ENCODE measurements around the gene DHRS4L2.
"Not testable (repeated sequence)": the region's sequence is repeated elsewhere in the genome, so short reads cannot be mapped to it uniquely, and the experiment has no call there.

The DHRS4L2 gene

DNA sequence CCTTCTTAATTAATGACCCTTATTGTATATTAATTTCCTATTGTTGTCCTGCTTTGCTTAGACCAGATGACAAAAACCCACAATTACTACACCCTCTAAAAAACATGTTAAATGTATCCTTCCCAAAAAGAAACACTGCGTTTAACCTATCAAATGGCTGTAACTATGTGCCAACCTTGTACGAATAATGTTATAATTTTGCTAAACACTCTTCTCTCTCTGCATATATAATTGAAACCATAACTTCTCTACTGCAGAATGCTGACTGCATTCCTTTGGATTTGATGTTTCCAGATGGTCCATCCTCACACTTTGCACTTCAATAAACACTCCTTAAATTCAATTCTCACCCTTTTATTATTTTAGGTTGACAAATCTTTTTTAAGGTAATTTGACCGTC, 31.8 kb downstream of the DHRS4L2 start:
- not testable (repeated sequence) for DNase-seq

DNA sequence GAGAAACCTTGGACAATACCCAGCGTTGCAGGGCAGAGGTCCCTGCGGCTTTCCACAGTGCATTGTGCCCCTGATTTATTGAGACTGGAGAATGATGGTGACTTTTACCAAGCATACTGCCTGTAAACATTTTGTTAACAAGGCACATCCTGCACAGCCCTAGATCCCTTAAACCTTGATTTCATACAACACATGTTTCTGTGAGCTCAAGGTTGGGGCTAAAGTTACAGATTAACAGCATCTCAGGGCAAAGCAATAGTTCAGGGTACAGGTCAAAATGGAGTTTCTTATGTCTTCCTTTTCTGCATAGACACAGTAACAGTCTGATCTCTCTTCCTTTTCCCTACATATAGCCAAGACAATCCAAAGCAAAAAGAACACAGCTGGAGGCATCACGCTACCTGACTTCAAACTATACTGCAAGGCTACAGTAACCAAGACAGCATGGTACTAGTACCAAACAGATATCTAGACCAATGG, 36.2 kb downstream of the DHRS4L2 start:
- not testable (repeated sequence) for DNase-seq

- DNase-seq, result not testable (repeated sequence)
These were observed 41.0 kb downstream of the DHRS4L2 start for GRCh38 chr14:24029687-24030086.

- not testable (repeated sequence) for DNase-seq
These were observed 42.6 kb downstream of the DHRS4L2 start for GRCh38 chr14:24031331-24031730.

GRCh38 chr14:24032727-24033418, 44.1 kb downstream of the DHRS4L2 start:
- DNase-seq, result peak; percentile 59

- DNase-seq, result not testable (repeated sequence)
These were observed 47.0 kb downstream of the DHRS4L2 start for GRCh38 chr14:24035769-24036168.

GRCh38 chr14:24036169-24036962, 47.6 kb downstream of the DHRS4L2 start:
- peak; percentile 72 for DNase-seq

DNA sequence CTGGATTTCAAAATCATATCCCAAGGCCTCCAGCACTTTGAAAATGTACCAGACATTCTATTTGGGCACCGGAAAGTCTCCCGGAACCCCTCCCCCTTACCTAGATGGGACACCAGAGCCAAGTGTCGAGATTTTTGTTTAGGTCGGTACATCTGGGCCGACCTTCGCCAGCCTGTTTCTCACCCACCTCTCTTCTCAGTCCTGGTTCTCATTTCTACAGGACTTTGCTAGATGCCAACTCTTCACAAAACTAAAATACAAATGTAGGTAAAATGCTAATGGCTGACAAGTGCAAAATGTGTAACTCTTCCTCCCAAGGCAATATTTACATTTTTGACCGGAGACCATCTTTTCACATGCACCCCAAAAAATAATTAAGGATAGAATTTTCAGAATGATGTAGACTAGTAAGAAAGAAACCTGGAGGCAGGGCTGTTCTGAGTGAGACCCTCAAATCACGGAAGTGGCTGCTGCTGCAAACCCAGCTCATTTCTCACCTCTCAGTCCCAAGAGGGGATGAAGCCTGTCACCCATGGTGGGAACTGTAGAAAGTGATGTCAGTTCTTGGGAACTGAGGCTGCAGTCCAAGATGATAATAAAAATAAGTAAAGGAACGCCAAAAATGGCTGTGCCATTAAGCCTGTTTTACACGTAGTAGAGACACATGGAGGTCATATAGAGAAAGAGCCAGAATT, 48.4 kb downstream of the DHRS4L2 start:
- not testable (repeated sequence) for DNase-seq

DNA sequence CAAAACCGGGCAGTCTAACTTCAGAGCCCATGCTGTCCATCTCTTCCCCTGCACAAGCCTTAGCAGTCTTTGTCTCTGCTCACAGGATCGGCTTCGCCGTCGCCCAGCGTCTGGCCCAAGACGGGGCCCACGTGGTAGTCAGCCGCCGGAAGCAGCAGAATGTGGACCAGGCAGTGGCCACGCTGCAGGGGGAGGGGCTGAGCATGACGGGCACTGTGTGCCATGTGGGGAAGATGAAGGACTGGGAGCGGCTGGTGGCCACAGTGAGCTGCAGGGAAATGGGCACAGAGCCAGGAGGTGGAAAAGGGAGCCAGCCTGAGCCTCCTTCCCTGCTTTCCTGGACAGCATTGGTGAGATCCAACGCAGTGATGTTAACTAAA, 48.9 kb downstream of the DHRS4L2 start:
- no peak for DNase-seq

DNA sequence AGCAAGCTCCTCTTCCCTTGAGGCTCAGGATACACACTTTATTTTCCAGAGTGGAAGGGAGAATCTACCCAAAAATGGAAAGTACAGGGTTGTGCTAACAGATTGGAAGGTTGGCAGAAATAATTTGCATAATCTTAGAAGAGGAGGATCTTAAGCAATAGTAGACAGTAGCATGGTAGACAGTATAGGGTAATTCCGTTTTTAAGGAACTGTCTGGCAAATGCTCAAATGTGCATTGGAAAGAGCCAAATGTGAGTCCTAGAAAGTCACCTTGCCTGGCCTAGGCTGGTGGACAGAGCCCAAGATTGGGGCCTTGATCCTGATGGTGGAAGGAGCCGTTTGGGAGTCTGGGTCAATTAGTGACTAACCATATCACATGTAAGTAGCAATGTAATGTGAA, 50.0 kb downstream of the DHRS4L2 start:
- no peak for DNase-seq

- no peak for DNase-seq
These were observed 52.0 kb downstream of the DHRS4L2 start for GRCh38 chr14:24040692-24041091.

DNA sequence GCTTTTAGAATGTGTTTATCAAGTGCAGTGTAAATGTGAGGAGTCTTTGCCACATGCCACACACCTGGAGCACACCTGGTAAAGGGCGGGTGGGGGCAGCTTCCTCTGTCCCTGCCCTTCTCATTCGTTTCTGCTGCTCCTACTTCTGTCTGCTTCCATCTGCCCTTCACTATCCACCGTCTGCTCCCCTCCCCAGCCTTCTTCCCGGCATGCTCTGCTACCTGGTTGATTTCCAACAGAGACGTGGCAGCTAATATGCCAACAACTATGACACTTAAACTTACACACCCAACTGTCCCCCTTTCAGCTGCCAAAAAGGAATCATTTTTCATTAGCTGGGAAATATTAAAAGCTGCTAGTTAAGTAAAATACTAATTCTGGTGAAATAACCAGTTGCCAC, 54.0 kb downstream of the DHRS4L2 start:
- no peak for DNase-seq

GRCh38 chr14:24049002-24049401, 60.3 kb downstream of the DHRS4L2 start:
- DNase-seq, result not testable (repeated sequence)

DNA sequence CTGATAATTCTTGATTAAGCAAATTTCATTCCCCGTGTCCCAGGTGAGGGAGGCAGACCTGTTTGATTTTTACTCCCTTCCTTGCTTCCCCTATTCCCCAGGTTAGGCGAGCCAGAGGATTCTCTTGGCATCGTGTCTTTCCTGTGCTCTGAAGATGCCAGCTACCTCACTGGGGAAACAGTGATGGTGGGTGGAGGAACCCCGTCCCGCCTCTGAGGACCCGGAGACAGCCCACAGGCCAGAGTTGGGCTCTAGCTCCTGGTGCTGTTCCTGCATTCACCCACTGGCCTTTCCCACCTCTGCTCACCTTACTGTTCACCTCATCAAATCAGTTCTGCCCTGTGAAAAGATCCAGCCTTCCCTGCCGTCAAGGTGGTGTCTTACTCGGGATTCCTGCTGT, 62.0 kb downstream of the DHRS4L2 start:
- DNase-seq, result not testable (repeated sequence)

DNA sequence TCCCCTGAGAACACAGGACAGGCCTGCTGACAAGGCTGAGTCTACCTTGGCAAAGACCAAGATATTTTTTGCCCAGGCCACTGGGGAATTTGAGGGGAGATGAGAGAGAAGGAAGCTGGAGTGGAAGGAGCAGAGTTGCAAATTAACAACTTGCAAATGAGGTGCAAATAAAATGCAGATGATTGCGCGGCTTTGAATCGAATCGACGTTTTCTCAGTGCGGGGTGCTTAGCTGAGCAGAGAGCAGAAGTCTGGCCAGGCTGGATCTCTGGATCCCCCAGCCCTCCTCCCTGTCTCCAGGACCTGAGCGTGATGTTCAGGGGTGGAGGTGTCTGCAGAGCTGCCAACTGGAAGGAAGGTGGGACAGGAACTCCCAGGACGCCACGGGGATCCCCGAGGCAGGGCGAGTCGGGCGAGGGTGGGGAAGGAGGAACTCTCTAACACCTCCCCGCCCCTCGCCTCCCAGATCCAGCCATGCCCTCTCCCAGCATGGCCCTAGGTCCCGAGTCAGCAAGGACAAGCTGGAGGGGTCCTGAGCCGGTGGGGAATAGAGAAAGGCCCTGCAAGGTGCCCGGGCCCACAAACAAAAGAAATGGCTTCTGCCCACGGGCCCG, 62.6 kb downstream of the DHRS4L2 start:
- DNase-seq, result no peak

DNA sequence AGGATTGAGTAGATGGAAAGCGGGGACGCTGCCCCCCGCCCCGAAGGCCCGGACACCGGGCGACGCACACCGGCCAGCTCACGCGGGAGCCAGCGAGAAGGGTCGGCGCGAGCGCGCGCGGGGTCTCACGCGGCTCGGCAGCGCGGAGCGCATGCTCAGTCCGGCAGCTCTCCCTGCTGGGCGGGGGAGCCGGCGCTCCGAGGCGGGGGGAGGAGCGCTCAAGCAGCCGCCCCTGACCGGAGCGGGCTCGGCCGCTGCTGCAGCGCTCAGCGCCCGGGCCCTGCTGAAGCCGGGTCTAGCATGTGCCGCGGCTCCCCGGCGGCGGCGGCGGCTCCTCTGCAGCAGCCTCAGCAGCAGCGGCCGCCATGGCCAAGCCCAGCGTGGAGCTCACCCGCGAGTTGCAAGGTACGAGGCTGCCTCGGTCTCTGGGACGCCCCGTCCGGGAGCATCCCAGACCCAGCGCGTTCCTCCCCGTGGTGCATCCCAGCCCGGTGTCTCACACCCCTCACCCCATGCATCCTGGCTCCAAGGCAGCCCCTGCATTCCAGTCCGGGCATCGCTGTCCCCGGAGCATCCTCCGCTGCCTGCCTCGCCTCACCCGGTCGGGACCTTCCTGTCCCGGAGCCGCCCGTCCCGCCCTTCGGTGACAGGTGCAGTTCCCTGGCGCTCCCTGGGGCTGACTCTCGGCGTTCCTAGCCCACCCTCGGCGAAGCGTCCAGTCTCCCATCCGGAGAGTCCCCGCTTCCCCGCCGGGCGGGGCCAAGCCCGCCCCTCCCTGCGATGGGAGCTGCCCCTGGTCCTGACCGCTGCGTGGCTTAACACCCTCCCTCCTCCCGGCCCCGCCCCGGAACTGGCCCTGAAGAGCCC, 63.3 kb downstream of the DHRS4L2 start, which contains the start of gene CARMIL3:
Gene CARMIL3, plus strand, starts transcription at position 221 of the 867 bp plus-strand sequence. Its CDS starts 145 bp downstream, at position 366.
- DNase-seq, result peak; percentile 55

- DNase-seq, result no peak
These were observed 64.2 kb downstream of the DHRS4L2 start for GRCh38 chr14:24052656-24053547.

DNA sequence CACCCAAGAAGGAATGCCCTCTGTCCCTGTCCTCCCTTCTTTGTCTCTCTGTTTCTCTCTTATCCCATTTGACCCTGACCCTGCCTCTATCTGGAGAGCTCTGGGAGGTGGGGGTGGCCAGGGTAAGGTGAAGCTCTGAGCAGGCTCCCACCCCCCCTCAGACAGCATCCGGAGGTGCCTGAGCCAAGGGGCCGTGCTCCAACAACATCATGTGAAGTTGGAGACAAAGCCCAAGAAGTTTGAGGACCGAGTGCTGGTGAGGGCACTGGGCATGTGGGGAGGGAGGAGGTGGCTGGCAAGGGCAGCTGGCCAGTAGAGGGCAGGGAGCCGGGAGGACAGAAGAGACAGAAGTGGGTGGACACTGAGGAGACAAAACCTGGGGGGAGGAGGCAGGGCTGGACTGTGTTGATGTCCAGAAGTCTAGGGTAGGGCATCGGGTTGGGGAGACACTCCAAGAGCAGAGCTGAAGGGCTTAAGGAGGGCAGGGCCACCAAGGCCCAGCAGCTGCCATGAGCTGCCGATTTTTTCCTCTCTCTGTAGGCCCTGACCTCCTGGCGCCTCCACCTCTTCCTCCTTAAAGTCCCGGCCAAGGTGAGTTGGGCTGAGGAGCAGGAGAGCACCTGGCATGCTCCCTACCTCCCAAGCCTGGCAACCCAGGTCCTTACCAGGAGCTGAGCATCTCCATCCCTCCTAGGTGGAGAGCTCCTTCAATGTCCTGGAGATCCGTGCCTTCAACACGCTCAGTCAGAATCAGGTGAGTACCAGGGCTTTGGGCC, 65.0 kb downstream of the DHRS4L2 start:
- DNase-seq, result no peak

- no peak for DNase-seq
These were observed 65.6 kb downstream of the DHRS4L2 start for GRCh38 chr14:24054324-24054641.

GRCh38 chr14:24054646-24055045, 65.9 kb downstream of the DHRS4L2 start:
- DNase-seq, result no peak

All from EL (cell line).